Measurements from ENCODE around the gene DCP1B. TPM values are rescaled to one million over a fixed set of nuclear protein-coding genes. Genes with fewer than 3 reads are reported as not detected.

Gene DCP1B
- total and polyA plus RNA-seq, 2 experiments from 2014 or later = 16.5 to 18.1 TPM

GRCh38 chr12:2023365-2023764, 19.1 kb upstream of the DCP1B start:
- Histone ChIP-seq H3K4me2 (ENCODE audit: unreplicated experiment) (no peak overlapping the region), H3K9me3 (ENCODE audit: low read depth) (no peaks in the 10 kb centered on the region), H3K4me3 (no peak overlapping the region), H3K79me2 (ENCODE audit: insufficient read depth) (no peaks in the 10 kb centered on the region), H3F3A (ENCODE audit: insufficient read depth) (peaks cover 5% of the 10 kb centered on the region; the same call in 1 of the 2 replicates), H4K20me1 (ENCODE audit: insufficient read depth) (no peaks in the 10 kb centered on the region), H2AFZ (no peak overlapping the region), H3K36me3 (ENCODE audit: low read depth) (no peaks in the 10 kb centered on the region), H3K4me1 (ENCODE audit: insufficient read depth) (no peaks in the 10 kb centered on the region), H3K27me3 (replicated peaks; ENCODE audit: insufficient read depth) (peaks cover 25% of the 10 kb centered on the region), H3K27ac (no peak overlapping the region), H3K9me2 (ENCODE audit: insufficient read depth) (no peaks in the 10 kb centered on the region), H3K9ac (no peak overlapping the region)
- in situ Hi-C loops (cut with MboI) = loop anchor here (10.0 kb wide), 1 partner anchor 229 kb away; no protein-coding TSS in a partner anchor
- TF ChIP-seq EZH2phosphoT487 (IDR thresholded peaks at IDR 0.05; ENCODE audit: insufficient read depth, low read depth) = no peak
- TF ChIP-seq EZH2 (IDR thresholded peaks at IDR 0.05; ENCODE audit: insufficient read depth, poor library complexity, severe bottlenecking) = no peak
- no peak for DNase-seq
- WGBS, 2 experiments (ENCODE audit: low coverage in 1 of 2, low lambda C conversion rate in 2 of 2, missing lambda C conversion rate in 2 of 2) = 60 to 61% methylated on average over 3 of the region's 3 CpGs

- Histone ChIP-seq H3K79me2 (ENCODE audit: insufficient read depth) (no peaks in the 10 kb centered on the region), H3K9ac (no peak overlapping the region), H4K20me1 (ENCODE audit: insufficient read depth) (no peaks in the 10 kb centered on the region), H3K4me1 (ENCODE audit: insufficient read depth) (no peaks in the 10 kb centered on the region), H3K9me2 (ENCODE audit: insufficient read depth) (no peaks in the 10 kb centered on the region), H3K4me3 (no peak overlapping the region), H2AFZ (no peak overlapping the region), H3K9me3 (ENCODE audit: low read depth) (no peaks in the 10 kb centered on the region), H3K4me2 (ENCODE audit: unreplicated experiment) (no peak overlapping the region), H3F3A (ENCODE audit: insufficient read depth) (no peaks in the 10 kb centered on the region), H3K36me3 (ENCODE audit: low read depth) (no peaks in the 10 kb centered on the region), H3K27me3 (replicated peaks; ENCODE audit: insufficient read depth) (peaks cover 16% of the 10 kb centered on the region), H3K27ac (no peak overlapping the region)
- DNase-seq = no peak
- in situ Hi-C loops (cut with MboI) = loop anchor here (10.0 kb wide), 1 partner anchor 226 kb away; no protein-coding TSS in a partner anchor
- TF ChIP-seq EZH2 (IDR thresholded peaks at IDR 0.05; ENCODE audit: insufficient read depth, poor library complexity, severe bottlenecking) (no peak), EZH2phosphoT487 (IDR thresholded peaks at IDR 0.05; ENCODE audit: insufficient read depth, low read depth) (no peak)
- 73 to 78% methylated on average over 3 of the region's 3 CpGs for WGBS, 2 experiments (ENCODE audit: low coverage in 1 of 2, low lambda C conversion rate in 2 of 2, missing lambda C conversion rate in 2 of 2)
Observed at GRCh38 chr12:2020511-2020910, 16.3 kb upstream of the DCP1B start.

GRCh38 chr12:2019126-2019525, 14.9 kb upstream of the DCP1B start:
- Histone ChIP-seq H3K9me3 (ENCODE audit: low read depth) (no peaks in the 10 kb centered on the region), H3K4me2 (ENCODE audit: unreplicated experiment) (no peak overlapping the region), H3F3A (ENCODE audit: insufficient read depth) (no peaks in the 10 kb centered on the region), H3K4me1 (ENCODE audit: insufficient read depth) (no peaks in the 10 kb centered on the region), H3K4me3 (no peak overlapping the region), H3K36me3 (ENCODE audit: low read depth) (no peaks in the 10 kb centered on the region), H3K27me3 (replicated peaks; ENCODE audit: insufficient read depth) (peaks cover 16% of the 10 kb centered on the region), H3K79me2 (ENCODE audit: insufficient read depth) (no peaks in the 10 kb centered on the region), H3K9me2 (ENCODE audit: insufficient read depth) (no peaks in the 10 kb centered on the region), H2AFZ (no peak overlapping the region), H3K27ac (no peak overlapping the region), H3K9ac (no peak overlapping the region), H4K20me1 (ENCODE audit: insufficient read depth) (no peaks in the 10 kb centered on the region)
- no peak for DNase-seq
- 79 to 82% methylated on average over 2 of the region's 2 CpGs for WGBS, 2 experiments (ENCODE audit: low coverage in 1 of 2, low lambda C conversion rate in 2 of 2, missing lambda C conversion rate in 2 of 2)
- in situ Hi-C loops (cut with MboI) = no loop called here
- no peak for TF ChIP-seq EZH2phosphoT487 (IDR thresholded peaks at IDR 0.05; ENCODE audit: insufficient read depth, low read depth)
- no peak for TF ChIP-seq EZH2 (IDR thresholded peaks at IDR 0.05; ENCODE audit: insufficient read depth, poor library complexity, severe bottlenecking)

- in situ Hi-C loops (cut with MboI) = no loop called here
- no peaks in the 10 kb centered on the region for H3K36me3 ChIP-seq (ENCODE audit: low read depth)
Observed at GRCh38 chr12:2018391-2018790, 14.1 kb upstream of the DCP1B start.

More at GRCh38 chr12:2018391-2018790, 14.1 kb upstream of the DCP1B start:
- Histone ChIP-seq H3K79me2 (ENCODE audit: insufficient read depth) (no peaks in the 10 kb centered on the region), H2AFZ (no peak overlapping the region), H3K9ac (no peak overlapping the region), H3K9me2 (ENCODE audit: insufficient read depth) (no peaks in the 10 kb centered on the region), H3K9me3 (ENCODE audit: low read depth) (no peaks in the 10 kb centered on the region), H3K4me3 (no peak overlapping the region), H3K4me2 (ENCODE audit: unreplicated experiment) (no peak overlapping the region), H3F3A (ENCODE audit: insufficient read depth) (no peaks in the 10 kb centered on the region), H3K27me3 (replicated peaks; ENCODE audit: insufficient read depth) (peaks cover 8% of the 10 kb centered on the region; the same call in 1 of the 2 replicates), H4K20me1 (ENCODE audit: insufficient read depth) (no peaks in the 10 kb centered on the region), H3K27ac (no peak overlapping the region), H3K4me1 (ENCODE audit: insufficient read depth) (no peaks in the 10 kb centered on the region)
- TF ChIP-seq EZH2 (IDR thresholded peaks at IDR 0.05; ENCODE audit: insufficient read depth, poor library complexity, severe bottlenecking) (no peak), EZH2phosphoT487 (IDR thresholded peaks at IDR 0.05; ENCODE audit: insufficient read depth, low read depth) (no peak)
- whole genome bisulfite sequencing, 2 experiments (ENCODE audit: low coverage in 1 of 2, low lambda C conversion rate in 2 of 2, missing lambda C conversion rate in 2 of 2) = 67 to 68% methylated on average over 7 of the region's 7 CpGs
- DNase-seq = no peak
